ENCODE results near the gene DNER.

Gene DNER

DNA sequence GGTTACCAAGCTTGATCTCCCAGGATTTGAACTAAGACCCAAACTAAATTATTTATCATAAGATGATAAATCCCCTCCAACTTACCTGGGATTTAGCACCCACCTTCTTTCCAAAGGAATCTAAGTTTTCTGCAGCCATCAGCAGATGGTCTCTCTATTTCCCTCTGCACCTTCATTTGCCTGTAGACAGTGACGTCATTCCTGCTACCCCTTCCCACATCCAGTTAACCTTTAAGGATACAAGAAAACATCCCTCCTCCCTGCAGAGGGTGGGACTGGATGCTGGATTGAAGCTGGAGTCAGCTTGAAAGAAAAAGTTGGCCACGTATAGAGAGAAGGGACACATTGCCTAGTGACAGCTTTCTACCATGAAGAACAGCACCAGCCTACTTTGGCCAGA is 3.7 kb upstream of the DNER start:
- Histone ChIP-seq H3K9me3 (no peaks in the 10 kb centered on the region), H3K4me1 (no peaks in the 10 kb centered on the region; the same call in 1 of the 2 replicates), H3K4me3 (ENCODE audit: low read depth, low read length) (no peak overlapping the region), H3K36me3 (no peaks in the 10 kb centered on the region), H3K27me3 (peaks cover 41% of the 10 kb centered on the region)
- no peak for DNase-seq
- TF ChIP-seq, protein P1, sequence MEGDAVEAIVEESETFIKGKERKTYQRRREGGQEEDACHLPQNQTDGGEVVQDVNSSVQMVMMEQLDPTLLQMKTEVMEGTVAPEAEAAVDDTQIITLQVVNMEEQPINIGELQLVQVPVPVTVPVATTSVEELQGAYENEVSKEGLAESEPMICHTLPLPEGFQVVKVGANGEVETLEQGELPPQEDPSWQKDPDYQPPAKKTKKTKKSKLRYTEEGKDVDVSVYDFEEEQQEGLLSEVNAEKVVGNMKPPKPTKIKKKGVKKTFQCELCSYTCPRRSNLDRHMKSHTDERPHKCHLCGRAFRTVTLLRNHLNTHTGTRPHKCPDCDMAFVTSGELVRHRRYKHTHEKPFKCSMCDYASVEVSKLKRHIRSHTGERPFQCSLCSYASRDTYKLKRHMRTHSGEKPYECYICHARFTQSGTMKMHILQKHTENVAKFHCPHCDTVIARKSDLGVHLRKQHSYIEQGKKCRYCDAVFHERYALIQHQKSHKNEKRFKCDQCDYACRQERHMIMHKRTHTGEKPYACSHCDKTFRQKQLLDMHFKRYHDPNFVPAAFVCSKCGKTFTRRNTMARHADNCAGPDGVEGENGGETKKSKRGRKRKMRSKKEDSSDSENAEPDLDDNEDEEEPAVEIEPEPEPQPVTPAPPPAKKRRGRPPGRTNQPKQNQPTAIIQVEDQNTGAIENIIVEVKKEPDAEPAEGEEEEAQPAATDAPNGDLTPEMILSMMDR (IDR thresholded peaks at IDR 0.05; ENCODE audit: low read depth, low read length), result no peak

DNA sequence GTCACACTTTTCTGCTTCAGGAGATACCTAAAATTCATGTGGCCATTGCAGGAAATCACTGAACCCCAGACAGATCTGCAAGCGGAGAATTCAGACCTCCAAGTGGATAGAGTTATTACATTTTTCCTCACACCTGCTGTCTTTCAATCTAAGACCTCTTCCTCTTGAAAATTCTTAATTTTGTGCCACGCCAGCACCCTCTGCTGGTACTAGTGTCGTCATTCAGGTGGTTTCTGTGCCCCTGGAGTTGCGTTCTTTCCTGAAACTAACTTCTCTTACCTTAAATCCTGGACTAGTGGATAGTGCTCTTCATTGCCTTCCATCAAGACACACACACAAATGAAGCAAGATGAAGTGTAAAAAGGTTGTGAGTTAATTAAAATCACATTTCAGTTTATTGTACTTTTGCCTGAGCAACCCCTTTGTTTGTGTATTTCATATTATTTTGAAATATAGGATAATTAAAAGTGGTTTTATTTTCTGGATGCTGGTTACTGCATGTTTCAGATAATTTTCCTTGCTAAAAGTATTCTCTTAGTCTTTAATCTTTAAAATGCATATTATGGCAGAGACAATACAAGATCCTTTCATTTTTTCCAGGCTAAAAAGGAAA is 1.6 kb upstream of the DNER start:
- TF ChIP-seq, protein P1 (IDR thresholded peaks at IDR 0.05; ENCODE audit: low read depth, low read length), result peak; percentile 81
- Histone ChIP-seq H3K9me3 (no peaks in the 10 kb centered on the region), H3K27me3 (peaks cover 61% of the 10 kb centered on the region), H3K4me3 (ENCODE audit: low read depth, low read length) (no peak overlapping the region), H3K4me1 (no peaks in the 10 kb centered on the region; the same call in 1 of the 2 replicates), H3K36me3 (no peaks in the 10 kb centered on the region)
- DNase-seq, result peak; percentile 48

DNA sequence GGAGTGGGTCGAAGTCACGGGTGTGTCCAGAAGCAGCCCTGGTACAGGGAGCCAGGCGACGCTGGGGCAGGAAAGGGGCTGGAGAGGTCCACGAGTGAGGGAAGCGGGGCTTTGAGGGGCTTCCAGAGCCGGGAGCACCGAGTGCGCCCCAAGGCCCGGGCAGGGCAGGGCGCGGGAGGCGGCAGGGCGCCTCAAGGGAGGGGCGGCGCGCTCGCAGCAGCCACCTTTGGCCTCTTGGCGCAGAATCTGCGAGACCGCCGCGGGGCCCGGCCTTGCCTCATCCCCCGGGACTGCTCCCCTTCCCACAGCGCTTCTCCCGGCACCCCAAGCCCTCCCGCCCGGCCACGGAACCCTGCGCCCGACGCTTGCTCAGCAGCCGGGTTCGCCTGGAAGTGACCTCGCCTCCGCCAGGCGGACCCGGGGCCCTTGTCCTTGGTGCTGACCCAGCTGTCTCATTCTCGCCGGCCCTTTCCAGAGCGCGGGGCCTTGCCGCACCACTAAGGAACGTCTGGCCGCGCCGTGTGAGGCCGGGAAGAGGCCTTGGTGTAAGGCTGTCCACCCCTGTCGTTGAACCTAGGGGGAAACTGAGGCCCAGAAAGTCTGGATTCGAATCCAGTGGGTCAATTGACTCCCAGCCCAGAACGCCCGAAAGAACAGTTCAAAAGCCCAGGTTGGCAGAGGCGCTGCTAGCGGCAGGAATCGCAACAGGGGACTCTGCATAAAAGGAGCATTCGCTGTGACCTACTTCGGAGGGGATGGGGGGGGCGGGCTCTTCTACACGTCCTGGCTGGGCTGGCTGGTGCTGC is 584 bp upstream of the DNER start:
- no peaks in the 10 kb centered on the region for H3K9me3 ChIP-seq
- H3K27me3 ChIP-seq, result peaks cover 68% of the 10 kb centered on the region
- H3K4me1 ChIP-seq, result no peaks in the 10 kb centered on the region
- no peaks in the 10 kb centered on the region for H3K36me3 ChIP-seq
- TF ChIP-seq, protein P1 (IDR thresholded peaks at IDR 0.05; ENCODE audit: low read depth, low read length), result no peak
- peak overlapping the region; percentile 58 for H3K4me3 ChIP-seq (ENCODE audit: low read depth, low read length)
- DNase-seq, result peak; percentile 26

DNA sequence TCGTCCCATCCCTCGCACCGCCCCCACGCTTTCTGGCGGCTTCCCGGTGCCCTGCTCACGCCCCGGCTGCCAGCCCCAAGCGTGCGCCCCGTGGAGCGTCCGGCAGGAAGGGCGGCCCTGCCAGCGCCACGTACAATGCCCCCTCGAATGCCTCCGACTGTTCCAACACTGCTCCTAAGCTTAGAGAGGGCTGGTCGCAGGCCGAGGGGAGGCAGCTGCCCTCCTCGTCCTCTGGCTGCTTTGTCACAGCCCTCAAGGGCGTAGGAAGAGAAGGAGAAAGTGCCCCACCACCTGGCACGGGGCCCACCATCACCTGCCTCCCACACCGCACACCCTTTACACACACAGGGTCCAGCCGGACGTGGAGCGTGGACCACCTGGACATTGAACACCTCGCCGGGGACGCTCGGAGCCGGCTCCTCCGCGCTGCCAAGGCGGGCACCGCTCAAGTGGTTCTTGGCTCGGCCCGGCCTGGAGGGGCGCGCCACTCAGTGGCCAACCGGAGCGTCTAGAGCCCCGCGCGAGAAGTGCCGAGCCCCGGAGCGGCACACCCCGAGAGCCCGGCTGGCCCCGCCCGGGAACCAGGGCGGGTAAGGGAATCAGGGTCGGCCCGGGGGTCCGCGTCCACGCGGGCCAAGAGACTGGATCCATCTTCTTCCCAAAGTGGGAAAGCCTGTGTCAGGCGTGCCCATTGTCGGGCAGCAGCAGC is 830 bp downstream of the DNER start:
- Histone ChIP-seq H3K9me3 (no peaks in the 10 kb centered on the region), H3K36me3 (no peaks in the 10 kb centered on the region), H3K4me3 (ENCODE audit: low read depth, low read length) (peak overlapping the region; percentile 38), H3K27me3 (peaks cover 71% of the 10 kb centered on the region), H3K4me1 (no peaks in the 10 kb centered on the region)
- TF ChIP-seq, protein P1 (IDR thresholded peaks at IDR 0.05; ENCODE audit: low read depth, low read length), result no peak
- peak; percentile 29 for DNase-seq

DNA sequence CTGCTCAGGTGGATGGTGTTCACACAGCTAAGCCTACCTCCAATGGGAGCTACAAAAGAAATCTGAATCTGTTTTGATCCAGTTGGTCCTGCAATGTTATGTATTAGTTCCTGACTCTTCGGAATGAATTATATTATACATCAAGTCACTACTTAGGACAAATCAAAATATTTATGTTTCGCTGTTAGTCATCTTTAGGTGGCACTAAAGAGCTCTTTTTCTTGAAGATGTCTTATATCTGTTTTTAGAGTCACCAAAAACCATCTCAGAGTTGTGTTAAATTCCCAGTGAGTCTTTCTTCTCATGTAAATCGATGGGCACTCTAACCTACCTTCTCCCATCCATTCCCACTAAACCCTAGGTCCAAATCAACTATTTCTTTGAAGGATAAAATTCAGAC is 2.2 kb downstream of the DNER start:
- TF ChIP-seq, protein P1 (IDR thresholded peaks at IDR 0.05; ENCODE audit: low read depth, low read length), result no peak
- no peak for DNase-seq
- Histone ChIP-seq H3K4me3 (ENCODE audit: low read depth, low read length) (no peak overlapping the region), H3K36me3 (no peaks in the 10 kb centered on the region), H3K4me1 (no peaks in the 10 kb centered on the region), H3K27me3 (peaks cover 68% of the 10 kb centered on the region), H3K9me3 (no peaks in the 10 kb centered on the region)
